K562 (cell line): Measurements from ENCODE around the gene BRD7. TPM values are rescaled to one million over a fixed set of nuclear protein-coding genes. Genes with fewer than 3 reads are reported as not detected.
A peak's percentile ranks its signal among the peaks of the same experiment; 100 is the strongest.

Experiments
- CTBP1 ChIP-seq: fragments of 450-650 bp; IDR thresholded peaks from 2 replicates; pipeline ENCODE4 v1.6.1; 2016; ENCODE audit warnings: borderline replicate concordance
- DIDO1 ChIP-seq: fragments of 450-650 bp; IDR thresholded peaks from 2 replicates; pipeline ENCODE4 v1.6.1; 2016; ENCODE audit warnings: low read depth, missing biosample characterization, missing genetic modification characterization
- EP300 ChIP-seq: IDR thresholded peaks from 2 replicates; pipeline ENCODE4 v1.6.1; 2012; ENCODE audit warnings: low read length, improper control_type of control experiment
- HEY1 ChIP-seq: fragments of 250-450 bp; sonication (Bioruptor Pico); IDR thresholded peaks from 2 replicates; pipeline ENCODE4 v1.5.0; 2020; ENCODE audit warnings: mild to moderate bottlenecking, moderate library complexity, borderline replicate concordance
- KAT7 ChIP-seq: sonication (generic); formaldehyde crosslinking; IDR thresholded peaks from 2 replicates; pipeline ENCODE4 v1.8.0; 2022; ENCODE audit warnings: missing genetic modification reagents, mild to moderate bottlenecking, borderline replicate concordance
- MNT ChIP-seq, 2 experiments: fragments of 450-650 bp; conservative IDR thresholded peaks; 2 replicates each; pipeline ENCODE4 v1.6.1; 2017; ENCODE audit warnings: mild to moderate bottlenecking in 2 of 2, moderate library complexity in 2 of 2
- MTA2 ChIP-seq: fragments of 450-650 bp; IDR thresholded peaks from 2 replicates; pipeline ENCODE4 v1.6.1; 2016; ENCODE audit warnings: low read depth
- RAD21 ChIP-seq, 2 experiments: fragments of 250-450 bp in 1 of 2; fragments of 450-650 bp in 1 of 2; sonication (Bioruptor Pico) in 1 of 2; formaldehyde crosslinking in 1 of 2; IDR thresholded peaks in 1 of 2; conservative IDR thresholded peaks in 1 of 2; 2 replicates each; pipeline versions ENCODE4 v1.4.0 to v1.8.0; 2020 to 2022; ENCODE audit warnings: mild to moderate bottlenecking in 2 of 2, moderate library complexity in 1 of 2
- ZBED1 ChIP-seq: IDR thresholded peaks from 2 replicates; pipeline ENCODE4 v1.6.1; 2014
- ZBTB2 ChIP-seq: fragments of 450-650 bp; IDR thresholded peaks from 2 replicates; pipeline ENCODE4 v1.6.1; 2016; ENCODE audit warnings: antibody characterized with exemption
- ZNF134 ChIP-seq: fragments of 250-450 bp; sonication (Bioruptor Pico); conservative IDR thresholded peaks from 2 replicates; pipeline ENCODE4 v1.4.0; 2020
- polyA plus RNA-seq, 8 experiments: library from polyadenylated mRNA; depleted of rRNA in 4 of 8; stranded (reverse) in 5 of 8; unstranded in 3 of 8; fragments of >200 nt; fragmentation: Nextera tagmentation in 2 of 8; fragmentation: Illumina TruSeq in 1 of 8; extraction: Ambion mirVana in 2 of 8; extraction: Trizol in 1 of 8; gene quantifications; 2 replicates each; pipeline versions ENCODE4 v1.2.1 to v1.2.3, GENCODE V29; 2011 to 2014; ENCODE audit warnings: inconsistent platforms in 1 of 8, missing spikeins in 1 of 8
- total RNA-seq, 7 experiments: library from RNA; depleted of rRNA in 6 of 7; stranded (reverse); fragments of >200 nt in 6 of 7; fragmentation: Illumina TruSeq in 2 of 7; extraction: Trizol in 2 of 7; gene quantifications; 2 replicates each; pipeline versions ENCODE4 v1.2.1 to v1.2.3, GENCODE V29; 2011 to 2021; ENCODE audit warnings: low replicate concordance in 1 of 7
- TF ChIP-seq, protein P1 (sequence below): fragments of 450-650 bp; IDR thresholded peaks from 2 replicates; pipeline ENCODE4 v1.6.1; 2017; ENCODE audit warnings: antibody characterized with exemption, mild to moderate bottlenecking
- TF ChIP-seq, protein P2 (sequence below): sonication (generic); formaldehyde crosslinking; IDR thresholded peaks from 2 replicates; pipeline ENCODE4 v1.4.0; 2020; ENCODE audit warnings: mild to moderate bottlenecking, missing genetic modification reagents
- TF ChIP-seq, protein P3 (sequence below): fragments of 250-450 bp; sonication (Bioruptor Pico); IDR thresholded peaks from 2 replicates; pipeline ENCODE4 v1.8.0; 2021; ENCODE audit warnings: borderline replicate concordance, mild to moderate bottlenecking, moderate library complexity; ENCODE audit not compliant: poor library complexity, severe bottlenecking
- TF ChIP-seq, protein P4 (sequence below): sonication (generic); IDR thresholded peaks from 2 replicates; pipeline ENCODE4 v1.6.1; 2016

Gene BRD7
- total and polyA plus RNA-seq, 9 of the 15 experiments (the other 6 are each of a cell fraction or from before 2014, with no cell fraction given), result 20.6 to 101 (median 68.7) TPM

GRCh38 chr16:50338371-50339231 lies 30.2 kb downstream of the BRD7 start (continued):
- TF ChIP-seq, protein P1, sequence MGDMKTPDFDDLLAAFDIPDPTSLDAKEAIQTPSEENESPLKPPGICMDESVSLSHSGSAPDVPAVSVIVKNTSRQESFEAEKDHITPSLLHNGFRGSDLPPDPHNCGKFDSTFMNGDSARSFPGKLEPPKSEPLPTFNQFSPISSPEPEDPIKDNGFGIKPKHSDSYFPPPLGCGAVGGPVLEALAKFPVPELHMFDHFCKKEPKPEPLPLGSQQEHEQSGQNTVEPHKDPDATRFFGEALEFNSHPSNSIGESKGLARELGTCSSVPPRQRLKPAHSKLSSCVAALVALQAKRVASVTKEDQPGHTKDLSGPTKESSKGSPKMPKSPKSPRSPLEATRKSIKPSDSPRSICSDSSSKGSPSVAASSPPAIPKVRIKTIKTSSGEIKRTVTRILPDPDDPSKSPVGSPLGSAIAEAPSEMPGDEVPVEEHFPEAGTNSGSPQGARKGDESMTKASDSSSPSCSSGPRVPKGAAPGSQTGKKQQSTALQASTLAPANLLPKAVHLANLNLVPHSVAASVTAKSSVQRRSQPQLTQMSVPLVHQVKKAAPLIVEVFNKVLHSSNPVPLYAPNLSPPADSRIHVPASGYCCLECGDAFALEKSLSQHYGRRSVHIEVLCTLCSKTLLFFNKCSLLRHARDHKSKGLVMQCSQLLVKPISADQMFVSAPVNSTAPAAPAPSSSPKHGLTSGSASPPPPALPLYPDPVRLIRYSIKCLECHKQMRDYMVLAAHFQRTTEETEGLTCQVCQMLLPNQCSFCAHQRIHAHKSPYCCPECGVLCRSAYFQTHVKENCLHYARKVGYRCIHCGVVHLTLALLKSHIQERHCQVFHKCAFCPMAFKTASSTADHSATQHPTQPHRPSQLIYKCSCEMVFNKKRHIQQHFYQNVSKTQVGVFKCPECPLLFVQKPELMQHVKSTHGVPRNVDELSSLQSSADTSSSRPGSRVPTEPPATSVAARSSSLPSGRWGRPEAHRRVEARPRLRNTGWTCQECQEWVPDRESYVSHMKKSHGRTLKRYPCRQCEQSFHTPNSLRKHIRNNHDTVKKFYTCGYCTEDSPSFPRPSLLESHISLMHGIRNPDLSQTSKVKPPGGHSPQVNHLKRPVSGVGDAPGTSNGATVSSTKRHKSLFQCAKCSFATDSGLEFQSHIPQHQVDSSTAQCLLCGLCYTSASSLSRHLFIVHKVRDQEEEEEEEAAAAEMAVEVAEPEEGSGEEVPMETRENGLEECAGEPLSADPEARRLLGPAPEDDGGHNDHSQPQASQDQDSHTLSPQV, result peak; percentile 25; the same call in 1 of the 2 replicates
- TF ChIP-seq RAD21 (CRISPR knock-in tag; conservative IDR thresholded peaks at IDR 0.05 in 1 of 2, IDR thresholded peaks at IDR 0.05 in 1 of 2) (0 out of 4 replicates have a peak, but pooled peaks of 1 of the 2 experiments have one; percentile 9), ZBTB2 (no peak), CTBP1 (peak; percentile 48; the same call in 1 of the 2 replicates), MNT (conservative IDR thresholded peaks at IDR 0.05) (no peak), MTA2 (no peak), HEY1 (CRISPR knock-in tag) (no peak), ZBED1 (no peak), DIDO1 (tag) (no peak), EP300 (peak; percentile 51; the same call in 1 of the 2 replicates), KAT7 (CRISPR knock-in tag) (no peak), ZNF134 (no peak)
- TF ChIP-seq, protein P2, sequence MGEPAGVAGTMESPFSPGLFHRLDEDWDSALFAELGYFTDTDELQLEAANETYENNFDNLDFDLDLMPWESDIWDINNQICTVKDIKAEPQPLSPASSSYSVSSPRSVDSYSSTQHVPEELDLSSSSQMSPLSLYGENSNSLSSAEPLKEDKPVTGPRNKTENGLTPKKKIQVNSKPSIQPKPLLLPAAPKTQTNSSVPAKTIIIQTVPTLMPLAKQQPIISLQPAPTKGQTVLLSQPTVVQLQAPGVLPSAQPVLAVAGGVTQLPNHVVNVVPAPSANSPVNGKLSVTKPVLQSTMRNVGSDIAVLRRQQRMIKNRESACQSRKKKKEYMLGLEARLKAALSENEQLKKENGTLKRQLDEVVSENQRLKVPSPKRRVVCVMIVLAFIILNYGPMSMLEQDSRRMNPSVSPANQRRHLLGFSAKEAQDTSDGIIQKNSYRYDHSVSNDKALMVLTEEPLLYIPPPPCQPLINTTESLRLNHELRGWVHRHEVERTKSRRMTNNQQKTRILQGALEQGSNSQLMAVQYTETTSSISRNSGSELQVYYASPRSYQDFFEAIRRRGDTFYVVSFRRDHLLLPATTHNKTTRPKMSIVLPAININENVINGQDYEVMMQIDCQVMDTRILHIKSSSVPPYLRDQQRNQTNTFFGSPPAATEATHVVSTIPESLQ (CRISPR knock-in tag), result no peak
- TF ChIP-seq, protein P3, sequence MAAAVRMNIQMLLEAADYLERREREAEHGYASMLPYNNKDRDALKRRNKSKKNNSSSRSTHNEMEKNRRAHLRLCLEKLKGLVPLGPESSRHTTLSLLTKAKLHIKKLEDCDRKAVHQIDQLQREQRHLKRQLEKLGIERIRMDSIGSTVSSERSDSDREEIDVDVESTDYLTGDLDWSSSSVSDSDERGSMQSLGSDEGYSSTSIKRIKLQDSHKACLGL, result no peak
- TF ChIP-seq, protein P4, sequence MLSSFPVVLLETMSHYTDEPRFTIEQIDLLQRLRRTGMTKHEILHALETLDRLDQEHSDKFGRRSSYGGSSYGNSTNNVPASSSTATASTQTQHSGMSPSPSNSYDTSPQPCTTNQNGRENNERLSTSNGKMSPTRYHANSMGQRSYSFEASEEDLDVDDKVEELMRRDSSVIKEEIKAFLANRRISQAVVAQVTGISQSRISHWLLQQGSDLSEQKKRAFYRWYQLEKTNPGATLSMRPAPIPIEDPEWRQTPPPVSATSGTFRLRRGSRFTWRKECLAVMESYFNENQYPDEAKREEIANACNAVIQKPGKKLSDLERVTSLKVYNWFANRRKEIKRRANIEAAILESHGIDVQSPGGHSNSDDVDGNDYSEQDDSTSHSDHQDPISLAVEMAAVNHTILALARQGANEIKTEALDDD, result peak; percentile 87
